SH-SY5Y (cell line): ENCODE measurements around the gene TTBK2.

ENCODE experiments used
- GATA2 ChIP-seq: IDR thresholded peaks from 2 replicates; pipeline ENCODE4 v1.6.1; 2011; ENCODE audit warnings: mild to moderate bottlenecking, low read depth, low read length
- GATA3 ChIP-seq: IDR thresholded peaks from 2 replicates; pipeline ENCODE4 v1.6.1; 2011; ENCODE audit warnings: low read depth, mild to moderate bottlenecking, low read length, moderate library complexity

DNA sequence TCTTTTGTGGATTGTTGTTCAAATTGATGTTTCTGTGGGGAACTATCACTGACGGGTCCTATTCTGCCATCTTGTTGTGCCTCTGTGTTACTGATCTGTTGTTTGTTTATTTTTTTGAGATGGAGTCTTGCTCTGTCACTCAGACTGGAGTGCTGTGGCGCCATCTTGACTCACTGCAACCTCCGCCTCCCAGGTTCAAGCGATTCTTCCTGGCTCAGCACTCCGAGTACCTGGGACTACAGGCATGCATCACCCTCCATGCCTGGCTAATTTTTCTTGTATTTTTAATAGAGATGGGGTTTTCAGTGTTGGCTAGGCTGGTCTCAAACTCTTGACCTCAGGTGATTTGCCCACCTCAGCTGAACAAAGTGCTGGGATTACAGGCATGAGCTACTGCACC, 215.2 kb downstream of the TTBK2 start:
- TF ChIP-seq GATA2 (no peak), GATA3 (no peak)
